Activated T-helper 1 cell treated with anti-CD3 and anti-CD28 coated beads, Interleukin-2, amount 50 U/mL, for 16 hours (primary cell): ENCODE results near the gene ALAD.

ENCODE experiments used
- DNase-seq, 2 donors: peaks; one replicate each; pipeline ENCODE4 v3.0.0-alpha.2; 2020; ENCODE audit warnings: low read depth in 1 of 2, low spot score in 1 of 2

The ALAD gene

DNA sequence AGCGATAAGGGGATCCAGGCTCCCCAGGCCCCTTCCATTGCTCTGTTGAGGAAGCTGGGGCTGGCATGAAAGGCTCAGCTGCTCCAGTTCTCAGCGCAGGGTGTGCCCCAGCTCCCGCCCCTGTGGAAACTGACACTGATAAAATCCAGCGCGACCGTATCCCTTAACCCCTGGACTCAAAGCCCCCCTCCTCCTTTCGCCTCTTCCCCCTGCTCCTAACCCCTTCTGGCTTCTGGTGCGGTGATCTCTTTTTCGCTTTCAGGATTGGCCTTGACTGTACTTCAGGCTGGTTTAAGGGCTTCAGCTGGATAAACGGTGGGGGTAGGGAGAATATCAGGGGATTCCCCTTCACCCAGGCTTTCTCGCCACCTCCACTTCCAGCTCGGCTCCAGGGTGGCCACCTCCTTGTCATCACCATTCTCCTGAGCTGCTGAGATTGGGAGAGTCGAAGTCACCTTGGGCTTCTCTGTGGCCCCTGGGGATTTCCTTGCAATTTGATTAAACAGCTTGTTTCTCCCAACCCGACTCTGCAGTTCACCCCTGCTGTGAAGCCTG is 50.9 kb downstream of the ALAD start:
- DNase-seq = no peak

DNA sequence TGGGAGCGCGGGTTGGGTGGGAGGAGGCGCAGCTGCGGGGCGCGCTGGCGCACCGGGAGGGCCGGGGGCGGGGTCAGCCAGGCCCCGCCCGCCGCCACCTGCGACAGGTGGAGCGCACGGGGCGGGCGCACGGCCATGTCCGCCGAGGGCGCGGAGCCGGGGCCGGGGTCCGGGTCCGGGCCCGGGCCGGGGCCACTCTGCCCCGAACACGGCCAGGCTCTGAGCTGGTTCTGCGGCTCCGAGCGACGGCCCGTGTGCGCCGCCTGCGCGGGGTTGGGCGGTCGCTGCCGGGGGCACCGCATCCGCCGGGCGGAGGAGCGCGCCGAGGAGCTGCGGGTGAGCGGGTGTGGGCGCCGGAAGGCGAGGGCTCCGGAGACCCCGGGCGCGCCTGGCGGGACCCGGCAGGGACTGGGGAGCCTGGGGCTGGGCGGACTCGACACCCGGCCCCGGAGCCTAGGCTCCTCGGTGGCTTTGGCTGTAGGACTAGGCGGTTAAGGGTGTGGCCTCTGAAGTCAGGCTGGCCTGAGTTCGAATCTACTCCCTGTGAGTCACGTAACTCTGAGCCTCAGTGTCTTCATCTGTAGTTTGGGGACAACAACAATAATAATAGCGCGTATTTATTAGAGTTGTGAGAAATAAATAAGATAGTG is 51.5 kb downstream of the ALAD start, which contains the start of gene BSPRY:
BSPRY (plus strand) TSS at position 97 of the 650 bp plus-strand sequence; CDS start at position 136, 39 bp downstream.
- DNase-seq = no peak

DNA sequence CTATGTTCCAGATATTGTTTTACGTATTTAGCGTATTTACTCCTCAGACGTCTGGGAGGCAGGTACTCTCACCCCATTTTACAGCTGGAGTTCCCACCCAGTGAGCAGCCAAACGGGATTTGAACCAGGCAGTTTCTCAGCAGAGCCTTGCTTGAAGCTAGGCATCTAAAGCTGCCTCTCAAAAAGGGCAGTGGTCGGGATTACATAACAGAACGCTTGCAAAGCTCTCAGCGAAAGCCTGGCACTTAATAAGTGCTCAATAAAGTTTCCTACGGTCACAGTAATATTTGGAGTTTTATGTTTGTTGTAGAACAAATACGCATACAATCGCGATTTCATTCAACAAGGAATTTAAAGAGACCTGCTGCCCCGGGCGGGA is 52.0 kb downstream of the ALAD start:
- no peak for DNase-seq

DNA sequence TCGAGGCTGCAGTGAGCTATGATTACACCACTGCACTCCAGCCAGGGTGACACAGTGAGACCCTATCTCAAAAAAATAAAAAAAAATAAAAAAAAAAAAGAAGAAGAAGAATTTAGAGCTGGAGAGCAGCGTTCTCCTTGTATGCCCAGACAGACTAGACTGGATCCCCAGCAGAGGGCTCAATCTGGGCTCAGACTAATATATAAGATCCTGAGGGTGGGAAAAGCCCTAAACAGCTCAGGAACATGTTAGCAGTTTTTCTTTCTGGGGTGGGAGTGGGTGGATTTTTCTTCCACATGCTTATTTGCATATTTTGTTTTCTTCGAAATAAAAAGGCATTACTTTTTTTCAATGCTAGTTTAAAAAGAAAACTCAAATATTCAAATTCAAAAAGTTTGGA is 52.6 kb downstream of the ALAD start:
- no peak for DNase-seq

DNA sequence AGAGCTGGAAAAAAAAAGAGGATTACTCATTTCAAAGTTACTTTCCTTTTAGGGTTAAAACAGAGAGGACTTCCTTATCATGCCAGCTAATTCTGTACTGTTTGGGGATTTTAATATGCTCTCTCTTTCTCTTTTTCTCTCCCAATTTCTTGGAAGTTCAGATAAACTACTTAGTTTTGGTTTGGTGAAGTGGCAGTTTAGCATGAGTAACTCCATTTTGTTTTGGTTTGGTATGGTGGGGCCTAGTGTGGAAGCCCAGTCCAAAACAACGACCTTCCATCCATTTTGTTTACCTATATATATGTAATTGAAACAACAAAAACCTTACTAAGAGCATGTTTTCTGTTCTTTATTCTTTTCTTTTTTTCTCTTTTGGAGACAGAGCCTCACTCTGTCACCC is 55.4 kb downstream of the ALAD start:
- DNase-seq = no peak

DNA sequence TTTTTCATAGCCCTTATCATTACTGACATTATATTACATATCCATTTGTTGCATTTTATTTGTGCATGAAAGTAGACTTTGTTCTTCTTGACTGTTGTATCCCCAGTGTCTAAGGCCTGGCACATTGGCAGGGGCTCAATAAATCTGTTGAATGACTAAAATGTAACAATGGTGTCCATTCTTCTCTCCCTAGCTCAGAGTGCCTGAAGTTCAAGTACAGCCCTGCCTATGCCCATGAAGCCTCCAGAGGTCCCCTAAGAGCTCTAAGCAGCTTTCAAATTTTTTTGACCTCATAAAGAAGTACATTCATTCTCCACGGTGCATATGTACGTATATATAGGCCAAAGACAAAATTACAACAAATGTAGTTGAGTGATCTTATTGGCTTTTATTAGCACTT is 55.9 kb downstream of the ALAD start:
- no peak for DNase-seq

DNA sequence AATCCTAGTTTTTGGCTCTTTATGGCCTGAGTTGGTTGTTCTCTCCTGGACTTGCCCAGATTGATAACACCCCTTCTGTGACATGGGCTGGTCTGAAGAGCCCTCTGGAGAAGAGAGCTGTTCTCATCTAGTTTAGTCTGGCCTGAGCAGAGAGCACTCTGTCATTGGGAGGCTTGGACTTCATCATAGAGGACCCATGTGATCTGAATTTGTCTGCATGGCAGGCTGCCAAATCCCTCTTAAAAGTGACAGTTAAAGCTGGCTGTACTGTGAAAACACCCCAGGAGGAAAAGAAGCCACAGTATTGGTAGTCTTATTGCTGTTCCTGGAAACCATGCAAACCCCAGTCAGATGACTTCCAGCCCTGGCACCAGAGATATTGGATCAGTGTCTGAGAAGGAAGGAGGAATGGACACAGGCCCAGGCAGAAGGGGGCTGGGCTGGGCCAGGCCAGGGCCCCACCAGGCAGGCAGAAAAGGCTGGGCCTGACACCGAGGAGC is 57.3 kb downstream of the ALAD start:
- no peak for DNase-seq

DNA sequence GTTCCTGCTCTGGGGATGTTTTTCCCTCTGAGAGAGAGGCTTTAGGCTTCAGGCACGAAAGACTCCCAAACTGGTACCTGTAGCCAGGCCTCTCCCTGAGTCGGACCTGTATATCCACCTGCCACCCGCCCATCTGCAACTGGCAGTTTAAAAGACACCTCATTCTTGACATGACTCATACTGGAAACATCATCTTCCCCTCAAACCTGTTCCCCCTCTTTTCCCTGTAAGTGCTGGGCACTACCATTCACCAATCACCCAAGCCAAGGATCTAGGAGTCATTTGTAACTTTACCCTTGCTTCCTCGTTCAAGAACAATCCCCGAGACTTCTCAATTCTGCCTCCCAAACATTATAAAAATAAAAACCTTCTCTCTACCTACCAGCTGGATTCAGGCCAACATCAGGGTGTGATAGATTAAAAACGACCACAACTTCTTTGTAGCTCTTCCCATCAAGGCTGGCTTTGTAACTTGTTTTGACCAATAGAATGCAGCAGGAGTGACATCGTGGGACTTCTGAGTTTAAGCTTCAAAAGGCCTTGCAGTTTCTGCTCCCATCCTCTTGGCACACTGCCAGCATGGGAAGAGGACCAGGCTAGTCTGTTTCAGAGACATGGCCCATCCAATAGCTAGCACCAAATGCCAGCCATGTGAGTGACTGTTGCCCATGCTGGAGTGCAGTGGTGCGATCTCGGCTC is 59.2 kb downstream of the ALAD start:
- DNase-seq = no peak

DNA sequence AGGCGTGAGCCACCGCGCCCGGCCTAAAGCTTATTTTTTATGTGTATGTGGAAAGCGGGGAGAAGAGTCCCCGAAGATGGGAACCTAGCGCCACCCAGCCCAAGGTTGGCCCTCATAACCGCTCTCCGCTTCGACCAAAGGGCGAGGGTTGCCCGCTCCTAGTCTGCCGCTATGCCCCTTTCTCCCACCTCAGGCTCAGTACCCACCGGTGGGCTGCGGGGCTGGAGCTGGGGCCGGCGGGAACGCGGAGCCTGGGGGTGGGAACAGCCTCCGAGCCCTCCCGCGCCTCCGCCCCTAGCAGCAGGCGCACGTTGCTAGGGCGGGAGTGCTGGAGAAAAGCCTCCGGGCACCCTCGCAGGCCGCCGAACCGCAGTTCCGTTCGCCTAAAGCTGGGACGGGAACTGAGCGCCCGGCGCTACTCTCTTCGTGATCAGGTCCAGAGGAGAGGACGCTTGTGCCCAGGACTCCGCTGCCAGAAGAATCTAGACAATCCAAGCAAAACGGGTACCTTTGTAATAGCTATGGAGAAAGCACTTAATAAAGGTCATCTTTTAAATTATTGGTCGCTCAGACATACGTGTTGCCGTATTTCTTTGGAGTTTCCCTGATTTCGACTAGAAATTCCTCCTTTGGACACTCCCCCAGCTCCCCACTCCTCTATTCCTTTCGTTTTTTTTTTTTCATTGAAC is 60.9 kb downstream of the ALAD start, which contains the start of gene WDR31:
WDR31 (minus strand) TSS at position 265 of the 689 bp plus-strand sequence. CDS start 8,253 bp downstream, outside the sequence.
- DNase-seq = peak; percentile 68 to 70

DNA sequence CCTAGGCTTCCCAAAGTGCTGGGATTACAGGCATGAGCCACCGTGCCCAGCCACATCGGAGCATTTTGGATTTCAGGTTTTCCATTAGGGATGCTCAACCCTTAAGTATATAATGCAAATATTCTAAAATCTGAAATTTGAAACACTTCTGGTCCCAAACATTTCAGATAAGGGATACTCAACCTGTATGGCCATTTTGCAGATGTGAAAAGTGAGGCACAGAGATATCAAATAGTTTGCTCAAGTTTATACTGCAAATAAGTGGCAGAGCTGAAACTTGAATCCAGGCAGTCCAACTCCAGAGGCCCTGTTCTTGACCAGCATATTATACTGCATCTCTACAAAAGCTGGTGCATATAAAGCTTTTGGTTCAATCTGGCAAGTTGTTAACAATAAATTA is 63.4 kb downstream of the ALAD start:
- no peak for DNase-seq
